ENCODE measurements around the gene ADCY3. TPM values are rescaled to one million over a fixed set of nuclear protein-coding genes. Genes with fewer than 3 reads are reported as not detected.

ADCY3 gene
- total RNA-seq, 1 experiment from 2014 or later: 71.1 TPM

- Histone ChIP-seq H3K9me2 (ENCODE audit: insufficient read depth) (no peaks in the 10 kb centered on the region), H3K79me2 (ENCODE audit: insufficient read depth, low read length) (no peaks in the 10 kb centered on the region), H2AFZ (ENCODE audit: low read depth, low read length, poor library complexity, severe bottlenecking) (no peak overlapping the region), H3K9me3 (ENCODE audit: control insufficient read depth in 1 of 2, insufficient read depth in 1 of 2, low read depth in 1 of 2, low read length in 2 of 2) (no peaks in the 10 kb centered on the region), H3K27me3 (ENCODE audit: insufficient read depth, low read length) (no peaks in the 10 kb centered on the region), H4K20me1 (ENCODE audit: insufficient read depth) (no peaks in the 10 kb centered on the region), H3K4me1 (ENCODE audit: control insufficient read depth in 1 of 2, insufficient read depth in 2 of 2, low read length in 2 of 2) (no peaks in the 10 kb centered on the region), H3K4me2 (ENCODE audit: low read length) (no peak overlapping the region), H3K9ac (ENCODE audit: low read length) (no peak overlapping the region), H3K36me3 (ENCODE audit: control insufficient read depth in 1 of 2, insufficient read depth in 2 of 2, low read length in 2 of 2) (peaks cover 24 to 49% of the 10 kb centered on the region in 2 experiments; a peak in 3 of 4 replicates), H3K27ac (ENCODE audit: low read depth, low read length) (no peak overlapping the region), H3K4me3 (replicated peaks in 1 of 2; ENCODE audit: low read depth in 1 of 2, low read length in 2 of 2) (no peak overlapping the region)
- intact Hi-C loops (cut with micrococcal nuclease): no loop called here
- BruUV-seq (replicated peaks): no TSS peak
- CTCF ChIA-PET: interaction anchor here (1.1 kb wide), 1 partner anchor 33 kb away, joined by 3 read pairs; no protein-coding TSS in a partner anchor
- DNase-seq (ENCODE audit: low read depth, low spot score): no peak
- TF ChIP-seq POLR2AphosphoS5 (IDR thresholded peaks at IDR 0.05; ENCODE audit: low read depth, low read length) (no peak), SIN3A (IDR thresholded peaks at IDR 0.05; ENCODE audit: low read depth) (no peak), ELF1 (IDR thresholded peaks at IDR 0.05; ENCODE audit: borderline replicate concordance, low read depth) (no peak), FOSL1 (IDR thresholded peaks at IDR 0.05; ENCODE audit: low read depth) (no peak), EZH2 (IDR thresholded peaks at IDR 0.05) (no peak), CEBPB (IDR thresholded peaks at IDR 0.05; ENCODE audit: low read depth) (no peak), CTCF (IDR thresholded peaks at IDR 0.05 in 2 of 3, conservative IDR thresholded peaks at IDR 0.05 in 1 of 3; ENCODE audit: borderline replicate concordance in 1 of 3, insufficient read depth in 1 of 3, low read depth in 2 of 3, low read length in 2 of 3) (no peak), YY1 (IDR thresholded peaks at IDR 0.05; ENCODE audit: extremely low read depth, insufficient replicate concordance, low read depth, low read length) (no peak), ATF3 (IDR thresholded peaks at IDR 0.05) (no peak), POLR2A (IDR thresholded peaks at IDR 0.05; ENCODE audit: borderline replicate concordance, extremely low read depth, insufficient read depth, insufficient read length) (no peak), ZFX (IDR thresholded peaks at IDR 0.05) (no peak), REST (IDR thresholded peaks at IDR 0.05; ENCODE audit: low read depth) (no peak), JUND (IDR thresholded peaks at IDR 0.05) (no peak), ZNF274 (IDR thresholded peaks at IDR 0.05; ENCODE audit: low read depth, low read length) (no peak), EZH2phosphoT487 (IDR thresholded peaks at IDR 0.05; ENCODE audit: borderline replicate concordance) (no peak), RAD21 (IDR thresholded peaks at IDR 0.05; ENCODE audit: low read depth) (no peak), EGR1 (IDR thresholded peaks at IDR 0.05; ENCODE audit: low read depth) (no peak), ZBTB33 (IDR thresholded peaks at IDR 0.05; ENCODE audit: extremely low read depth, insufficient replicate concordance, low read length) (no peak), SRF (IDR thresholded peaks at IDR 0.05; ENCODE audit: low read depth) (no peak), SP1 (IDR thresholded peaks at IDR 0.05; ENCODE audit: low read depth) (no peak)
- RAD21 ChIA-PET (ENCODE audit: low non-redundant PET in 1 of 2, low total read pairs in 2 of 2, uncharacterized antibody in 2 of 2, unreplicated experiment in 2 of 2): interaction anchor here in 1 of 2 experiments (1.1 kb wide), 1 partner anchor 400 kb away, joined by 3 read pairs; no protein-coding TSS in a partner anchor
- ATAC-seq: no peak
- POLR2A ChIA-PET: interaction anchor here (0.7 kb wide), 1 partner anchor 332 kb away, joined by 3 read pairs; no protein-coding TSS in a partner anchor
These were observed 97.9 kb downstream of the ADCY3 start for GRCh38 chr2:24822049-24822706.

Data from HCT116 (cell line).